ENCODE data around the gene SLC5A1.
A peak's percentile ranks its signal among the peaks of the same experiment; 100 is the strongest.
"Not testable (repeated sequence)": the region's sequence is repeated elsewhere in the genome, so short reads cannot be mapped to it uniquely, and the experiment has no call there.

Gene SLC5A1

GRCh38 chr22:32097881-32098499, 54.9 kb downstream of the SLC5A1 start:
- no peak for DNase-seq

GRCh38 chr22:32100711-32101110, 57.6 kb downstream of the SLC5A1 start:
- DNase-seq = no peak

GRCh38 chr22:32103658-32104315, 60.7 kb downstream of the SLC5A1 start:
- DNase-seq = no peak

- no peak for DNase-seq
Measured at GRCh38 chr22:32106930-32107329, 63.9 kb downstream of the SLC5A1 start.

GRCh38 chr22:32112380-32112779, 69.3 kb downstream of the SLC5A1 start:
- no peak for DNase-seq

GRCh38 chr22:32119568-32120235, 76.6 kb downstream of the SLC5A1 start:
- no peak for DNase-seq

- DNase-seq = no peak
Measured at GRCh38 chr22:32120603-32121002, 77.5 kb downstream of the SLC5A1 start.

- no peak for DNase-seq
Measured at GRCh38 chr22:32122899-32123298, 79.8 kb downstream of the SLC5A1 start.

- no peak for DNase-seq
Measured at GRCh38 chr22:32123657-32124056, 80.6 kb downstream of the SLC5A1 start.

GRCh38 chr22:32127904-32128303, 84.8 kb downstream of the SLC5A1 start:
- no peak for DNase-seq

- DNase-seq = no peak
Measured at GRCh38 chr22:32130464-32130863, 87.4 kb downstream of the SLC5A1 start.

- DNase-seq = no peak
Measured at GRCh38 chr22:32132126-32132525, 89.1 kb downstream of the SLC5A1 start.

- DNase-seq = no peak
Measured at GRCh38 chr22:32132783-32133182, 89.7 kb downstream of the SLC5A1 start.

- DNase-seq = not testable (repeated sequence)
Measured at GRCh38 chr22:32134796-32135195, 91.7 kb downstream of the SLC5A1 start.

GRCh38 chr22:32135958-32136357, 92.9 kb downstream of the SLC5A1 start:
- not testable (repeated sequence) for DNase-seq

- not testable (repeated sequence) for DNase-seq
Measured at GRCh38 chr22:32136881-32137280, 93.8 kb downstream of the SLC5A1 start.

- peak; percentile 11 for DNase-seq
Measured at GRCh38 chr22:32137731-32138324, 94.8 kb downstream of the SLC5A1 start.

GRCh38 chr22:32138576-32138975, 95.5 kb downstream of the SLC5A1 start:
- DNase-seq = not testable (repeated sequence)

GRCh38 chr22:32140688-32141087, 97.6 kb downstream of the SLC5A1 start:
- peak; percentile 10 for DNase-seq

- DNase-seq = no peak
Measured at GRCh38 chr22:32142600-32142999, 99.5 kb downstream of the SLC5A1 start.

GRCh38 chr22:32144496-32145274, 101.6 kb downstream of the SLC5A1 start:
- peak; percentile 53 for DNase-seq

GRCh38 chr22:32147128-32147527, 104.1 kb downstream of the SLC5A1 start:
- not testable (repeated sequence) for DNase-seq

- not testable (repeated sequence) for DNase-seq
Measured at GRCh38 chr22:32148372-32148771, 105.3 kb downstream of the SLC5A1 start.

All from GDM1 (cell line).